Effector memory CD4-positive, alpha-beta T cell (primary cell): ENCODE results near the gene ITK.
"Not testable (repeated sequence)": the region's sequence is repeated elsewhere in the genome, so short reads cannot be mapped to it uniquely, and the experiment has no call there.

Experiments used
- DNase-seq, 3 donors: peaks; one replicate each; pipeline ENCODE4 v3.0.0-alpha.2; 2020
- H3K27ac ChIP-seq: 2 replicates; pipeline ENCODE4 v1.7.0; 2013; ENCODE audit warnings: mild to moderate bottlenecking, low read length, moderate library complexity; ENCODE audit not compliant: insufficient read depth, poor library complexity, severe bottlenecking
- H3K27me3 ChIP-seq: replicated peaks from 2 replicates; pipeline ENCODE4 v1.7.0; 2013; ENCODE audit warnings: mild to moderate bottlenecking, low read length; ENCODE audit not compliant: insufficient read depth, control insufficient read depth, poor library complexity, severe bottlenecking
- H3K36me3 ChIP-seq: 2 replicates; pipeline ENCODE4 v1.7.0; 2013; ENCODE audit warnings: mild to moderate bottlenecking, low read length, moderate library complexity; ENCODE audit not compliant: control insufficient read depth, insufficient read depth
- H3K4me1 ChIP-seq: 2 replicates; pipeline ENCODE4 v1.7.0; 2013; ENCODE audit warnings: low read length, mild to moderate bottlenecking; ENCODE audit not compliant: control insufficient read depth, insufficient read depth, poor library complexity, severe bottlenecking
- H3K4me3 ChIP-seq: 2 replicates; pipeline ENCODE4 v1.7.0; 2013; ENCODE audit warnings: low read length, low read depth, mild to moderate bottlenecking; ENCODE audit not compliant: insufficient read depth, poor library complexity, severe bottlenecking
- H3K9me3 ChIP-seq: 2 replicates; pipeline ENCODE4 v1.7.0; 2013; ENCODE audit warnings: mild to moderate bottlenecking, low read length, moderate library complexity; ENCODE audit not compliant: control insufficient read depth

ITK gene

GRCh38 chr5:157205708-157206107 lies 25.1 kb downstream of the ITK start:
- no peaks in the 10 kb centered on the region for H3K27me3 ChIP-seq
- H3K36me3 ChIP-seq: peaks cover 31% of the 10 kb centered on the region
- H3K9me3 ChIP-seq: no peaks in the 10 kb centered on the region
- H3K4me3 ChIP-seq: no peak overlapping the region
- peaks cover 68% of the 10 kb centered on the region for H3K4me1 ChIP-seq
- DNase-seq: no peak
- H3K27ac ChIP-seq: no peak overlapping the region

- peaks cover 64% of the 10 kb centered on the region for H3K4me1 ChIP-seq
- H3K36me3 ChIP-seq: peaks cover 76% of the 10 kb centered on the region
- not testable (repeated sequence) for H3K4me3 ChIP-seq, DNase-seq, H3K9me3 ChIP-seq, H3K27me3 ChIP-seq
- H3K27ac ChIP-seq: peak overlapping the region; percentile 51
Observed at GRCh38 chr5:157210652-157211051, 30.0 kb downstream of the ITK start.

- DNase-seq: no peak
- Histone ChIP-seq H3K4me3 (no peak overlapping the region), H3K27ac (peak overlapping the region; percentile 33), H3K27me3 (no peaks in the 10 kb centered on the region), H3K4me1 (peaks cover 77% of the 10 kb centered on the region), H3K9me3 (no peaks in the 10 kb centered on the region), H3K36me3 (peaks cover 90% of the 10 kb centered on the region)
Observed at GRCh38 chr5:157212307-157212706, 31.7 kb downstream of the ITK start.

GRCh38 chr5:157213527-157214243 lies 33.0 kb downstream of the ITK start:
- peaks cover 80% of the 10 kb centered on the region for H3K36me3 ChIP-seq
- H3K4me1 ChIP-seq: peaks cover 81% of the 10 kb centered on the region
- peak overlapping the region; percentile 65 for H3K27ac ChIP-seq
- H3K9me3 ChIP-seq: no peaks in the 10 kb centered on the region
- H3K4me3 ChIP-seq: no peak overlapping the region
- DNase-seq: no peak
- H3K27me3 ChIP-seq: no peaks in the 10 kb centered on the region

- DNase-seq: no peak
- peak overlapping the region; percentile 65 for H3K27ac ChIP-seq
- H3K4me1 ChIP-seq: peaks cover 86% of the 10 kb centered on the region
- H3K4me3 ChIP-seq: no peak overlapping the region
- no peaks in the 10 kb centered on the region for H3K9me3 ChIP-seq
- peaks cover 77% of the 10 kb centered on the region for H3K36me3 ChIP-seq
- H3K27me3 ChIP-seq: no peaks in the 10 kb centered on the region
Observed at GRCh38 chr5:157214415-157214814, 33.8 kb downstream of the ITK start.

DNA sequence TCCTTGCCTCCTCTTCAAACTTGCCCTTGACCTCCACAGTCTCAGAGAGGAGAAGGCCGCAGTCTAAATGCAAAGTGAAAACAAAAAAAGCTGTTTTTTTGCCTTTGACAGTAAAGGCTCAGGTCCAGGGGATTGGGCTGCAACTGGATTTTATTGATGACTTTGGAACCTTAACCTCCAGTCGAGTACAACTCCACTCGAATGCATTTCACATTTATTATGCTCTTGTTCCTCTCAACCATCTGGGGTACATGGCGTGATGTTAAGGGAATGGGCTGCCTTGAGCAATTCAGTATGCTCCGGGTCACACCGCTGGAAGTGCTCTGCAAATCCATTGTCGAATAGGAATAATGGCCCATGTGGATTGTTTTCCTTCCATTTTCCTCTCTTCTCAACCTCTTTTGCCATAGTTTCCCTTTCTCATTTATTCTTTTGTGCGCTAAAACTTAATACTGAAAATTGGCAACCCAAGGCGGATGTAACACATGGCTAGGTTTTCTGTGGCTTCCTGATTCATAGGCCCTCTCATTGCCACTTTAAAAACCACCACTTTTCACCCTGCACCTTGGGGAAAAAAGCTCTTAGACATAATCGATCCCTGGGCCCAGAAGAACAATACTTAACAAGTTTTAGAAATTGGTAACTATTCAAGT lies 34.3 kb downstream of the ITK start:
- H3K9me3 ChIP-seq: no peaks in the 10 kb centered on the region
- H3K4me1 ChIP-seq: peaks cover 89% of the 10 kb centered on the region
- peak overlapping the region; percentile 65 for H3K27ac ChIP-seq
- H3K4me3 ChIP-seq: no peak overlapping the region
- peaks cover 77% of the 10 kb centered on the region for H3K36me3 ChIP-seq
- no peak for DNase-seq
- H3K27me3 ChIP-seq: no peaks in the 10 kb centered on the region

- peaks cover 80% of the 10 kb centered on the region for H3K36me3 ChIP-seq
- no peak overlapping the region for H3K4me3 ChIP-seq
- no peaks in the 10 kb centered on the region for H3K9me3 ChIP-seq
- peaks cover 88% of the 10 kb centered on the region for H3K4me1 ChIP-seq
- H3K27me3 ChIP-seq: no peaks in the 10 kb centered on the region
- DNase-seq: peak in 1 of 3 donors; percentile 9
- peak overlapping the region; percentile 65 for H3K27ac ChIP-seq
Observed at GRCh38 chr5:157215514-157216167, 35.0 kb downstream of the ITK start.

DNA sequence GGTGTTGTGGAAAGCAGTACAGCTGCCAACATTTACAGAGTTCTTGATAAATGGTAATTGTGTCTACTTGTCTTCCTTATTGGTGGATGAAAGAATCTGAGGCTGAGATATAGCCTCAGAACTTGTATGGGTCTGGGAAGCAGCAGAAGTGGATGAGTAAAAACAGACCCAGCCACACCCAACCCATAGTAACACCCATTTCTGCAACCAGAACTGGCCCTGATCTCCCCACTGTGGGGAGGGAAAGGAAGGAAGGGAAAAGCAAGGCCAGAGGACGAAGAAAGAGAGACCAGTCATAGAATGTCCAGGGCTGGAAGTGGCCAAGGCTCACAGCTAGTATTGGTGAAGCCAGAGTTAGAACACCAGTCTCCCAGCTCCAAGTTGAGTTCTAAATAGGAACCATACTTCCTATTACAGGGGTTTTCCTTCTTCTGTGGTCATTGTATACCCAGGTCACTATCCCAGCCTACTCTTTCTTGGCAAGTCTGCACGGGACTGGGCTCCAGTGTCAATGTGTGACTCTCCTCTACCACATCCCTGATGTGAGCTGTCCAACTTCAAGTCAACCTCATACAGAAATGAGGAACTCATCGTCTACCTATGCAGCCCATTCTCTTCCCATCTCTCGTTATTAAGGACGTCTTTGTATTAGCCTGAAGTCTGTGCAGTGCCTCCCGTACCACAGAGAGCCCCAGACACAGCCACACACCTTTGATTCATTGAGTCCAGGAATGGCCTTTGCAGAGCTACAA lies 35.9 kb downstream of the ITK start:
- H3K27ac ChIP-seq: peak overlapping the region; percentile 65
- DNase-seq: no peak
- peaks cover 78% of the 10 kb centered on the region for H3K36me3 ChIP-seq
- H3K4me1 ChIP-seq: peaks cover 85% of the 10 kb centered on the region
- no peaks in the 10 kb centered on the region for H3K27me3 ChIP-seq
- H3K9me3 ChIP-seq: no peaks in the 10 kb centered on the region
- H3K4me3 ChIP-seq: no peak overlapping the region

DNA sequence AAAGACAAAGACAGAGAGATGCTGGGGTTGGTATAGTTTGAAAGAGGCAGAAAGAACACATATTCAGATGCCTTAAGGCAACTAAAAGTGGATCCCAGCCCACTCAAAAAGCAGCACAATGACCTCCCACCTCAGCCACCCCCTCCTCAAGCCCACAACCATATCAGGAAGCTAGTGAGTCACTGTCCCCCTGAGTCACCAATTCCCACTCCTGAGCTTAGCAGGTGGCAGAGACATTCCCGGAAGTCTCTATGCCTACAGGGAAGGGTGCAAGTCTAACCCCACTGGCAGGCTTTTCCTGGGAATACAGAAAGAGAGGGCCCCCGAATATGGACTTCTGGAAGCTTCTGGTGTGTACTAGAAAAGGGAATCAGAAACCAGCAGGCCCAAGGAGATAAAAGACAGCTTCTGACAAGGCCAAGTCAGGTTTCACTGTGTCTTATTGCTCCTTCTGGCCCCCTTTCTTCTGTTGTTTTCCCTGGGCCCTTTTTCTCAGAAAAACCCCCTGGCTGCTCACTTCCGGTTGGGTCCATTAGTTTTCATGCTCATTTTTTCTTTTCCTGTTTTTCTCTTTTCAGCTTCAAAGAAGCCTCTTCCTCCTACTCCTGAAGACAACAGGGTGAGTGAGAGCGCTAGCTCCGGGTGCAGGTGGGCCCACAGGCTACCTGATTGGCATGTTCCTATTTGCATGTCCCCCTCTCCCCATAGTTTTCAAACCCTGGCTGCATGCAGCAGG lies 36.8 kb downstream of the ITK start:
- H3K36me3 ChIP-seq: peaks cover 71% of the 10 kb centered on the region
- peak overlapping the region; percentile 4 for H3K4me3 ChIP-seq
- H3K27ac ChIP-seq: peak overlapping the region; percentile 65
- peak in 2 of 3 donors; percentile 18 to 56 for DNase-seq
- no peaks in the 10 kb centered on the region for H3K9me3 ChIP-seq
- H3K4me1 ChIP-seq: peaks cover 86% of the 10 kb centered on the region
- H3K27me3 ChIP-seq: no peaks in the 10 kb centered on the region
